ENCODE data around the gene ACTG1. TPM values are rescaled to one million over a fixed set of nuclear protein-coding genes. Genes with fewer than 3 reads are reported as not detected.
A peak's percentile ranks its signal among the peaks of the same experiment; 100 is the strongest.

The ACTG1 gene
- total and polyA plus RNA-seq, 2 of the 13 experiments (the other 11 are each of a cell fraction or from before 2014, with no cell fraction given) = 973 to 1,138 TPM

DNA sequence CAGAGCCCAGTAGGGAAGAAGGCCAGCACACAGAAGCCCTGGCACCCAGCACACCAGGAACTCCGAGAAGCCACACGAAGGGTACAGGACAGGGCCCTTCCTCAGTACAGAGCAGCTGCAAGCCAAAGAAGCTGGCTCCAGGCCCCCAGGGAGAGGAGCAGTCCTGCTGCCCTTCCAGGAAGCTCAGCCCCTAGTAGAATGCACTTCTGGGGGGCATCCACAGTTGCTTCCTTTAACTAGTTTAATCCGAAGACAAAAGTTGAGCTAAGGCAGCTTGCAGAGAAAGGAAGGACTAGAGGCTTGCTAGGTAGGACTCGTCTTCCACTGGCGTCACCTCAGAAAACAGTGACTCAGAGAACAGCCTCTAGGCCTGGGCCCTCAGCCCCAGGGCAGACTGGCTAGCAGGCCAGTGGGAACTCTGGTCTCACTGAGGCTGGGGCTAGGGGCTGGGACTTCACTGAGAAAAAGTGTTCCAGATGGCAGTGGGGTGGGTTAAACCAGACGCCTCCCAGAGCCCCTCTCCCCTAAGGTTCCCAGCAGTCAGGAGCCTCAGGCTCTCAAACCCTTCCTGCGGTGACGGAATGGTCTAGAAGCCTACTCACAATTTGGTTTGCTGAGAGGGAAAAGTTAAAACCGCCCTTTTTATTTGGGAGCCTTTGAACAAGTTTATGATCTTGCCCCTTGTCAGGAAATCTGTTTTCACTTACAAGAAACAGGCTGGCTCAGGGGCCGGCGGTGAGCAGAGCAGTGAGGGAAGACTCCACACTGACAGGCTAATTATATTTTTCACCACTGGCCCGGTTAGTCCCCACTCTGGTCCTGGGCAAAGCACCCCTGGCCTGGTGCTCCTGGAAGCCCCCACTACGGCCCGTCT lies 41.4 kb downstream of the ACTG1 start:
- H3K4me2 ChIP-seq (ENCODE audit: low read depth, low read length) = no peak overlapping the region
- no peaks in the 10 kb centered on the region for H3K79me2 ChIP-seq (ENCODE audit: insufficient read depth, low read length)
- no TSS peak for BruUV-seq (replicated peaks)
- WGBS (ENCODE audit: low lambda C conversion rate) = 59% methylated on average over 13 of the region's 14 CpGs
- peaks cover 34% of the 10 kb centered on the region for H3K4me1 ChIP-seq (ENCODE audit: insufficient read depth, low read length)
- H3K9me3 ChIP-seq (ENCODE audit: low read length) = no peaks in the 10 kb centered on the region
- H3K36me3 ChIP-seq (replicated peaks in 1 of 2; ENCODE audit: control insufficient read depth in 1 of 2, insufficient read depth in 2 of 2, low read length in 2 of 2) = no peaks in the 10 kb centered on the region
- H4K20me1 ChIP-seq (ENCODE audit: insufficient read depth, low read length) = no peaks in the 10 kb centered on the region
- DNase-seq (ENCODE audit: low spot score) = no peak
- no peak for ATAC-seq
- no peak overlapping the region for H2AFZ ChIP-seq (ENCODE audit: low read length)
- H3K9ac ChIP-seq (ENCODE audit: insufficient read depth, low read depth, low read length) = no peak overlapping the region
- no peak for FAIRE-seq
- in situ Hi-C loops (cut with HindIII; ENCODE audit: extremely low pct_ligation_motif_present, low pct_unique_long_range_greater_than_20kb) (no loop called here), intact Hi-C loops (cut with micrococcal nuclease; ENCODE audit: unreplicated experiment) (no loop called here)
- CTCF ChIA-PET (ENCODE audit: low intra/inter-chr PET ratio, low total read pairs) = no interaction called here
- no peak for TF ChIP-seq SMARCC2 (IDR thresholded peaks at IDR 0.05)
- 0 out of 2 replicates have a peak, but pooled peaks have one; percentile 4 for TF ChIP-seq ZNF225 (CRISPR knock-in tag; IDR thresholded peaks at IDR 0.05)
- H3K27ac ChIP-seq (ENCODE audit: extremely low read length, insufficient read depth, low read length) = no peak overlapping the region
- POLR2A ChIA-PET = no interaction called here
- H3K4me3 ChIP-seq (replicated peaks in 1 of 3; ENCODE audit: insufficient read depth in 1 of 3, low read depth in 2 of 3, low read length in 3 of 3) = no peak overlapping the region
- H3K27me3 ChIP-seq (ENCODE audit: control insufficient read depth in 1 of 2, insufficient read depth in 2 of 2, low read length in 2 of 2) = peaks cover 21 to 57% of the 10 kb centered on the region in 2 experiments; a peak in 4 of 5 replicates

GRCh38 chr17:81470270-81470943 lies 42.2 kb downstream of the ACTG1 start:
- Histone ChIP-seq H3K36me3 (replicated peaks in 1 of 2; ENCODE audit: control insufficient read depth in 1 of 2, insufficient read depth in 2 of 2, low read length in 2 of 2) (no peaks in the 10 kb centered on the region), H3K27ac (ENCODE audit: extremely low read length, insufficient read depth, low read length) (no peak overlapping the region), H3K9me3 (ENCODE audit: low read length) (no peaks in the 10 kb centered on the region), H3K4me2 (ENCODE audit: low read depth, low read length) (no peak overlapping the region), H4K20me1 (ENCODE audit: insufficient read depth, low read length) (no peaks in the 10 kb centered on the region), H3K9ac (ENCODE audit: insufficient read depth, low read depth, low read length) (no peak overlapping the region), H3K4me1 (ENCODE audit: insufficient read depth, low read length) (peaks cover 41% of the 10 kb centered on the region), H3K79me2 (ENCODE audit: insufficient read depth, low read length) (no peaks in the 10 kb centered on the region), H3K4me3 (replicated peaks in 1 of 3; ENCODE audit: insufficient read depth in 1 of 3, low read depth in 2 of 3, low read length in 3 of 3) (no peak overlapping the region), H3K27me3 (ENCODE audit: control insufficient read depth in 1 of 2, insufficient read depth in 2 of 2, low read length in 2 of 2) (peaks cover 16 to 50% of the 10 kb centered on the region in 2 experiments; a peak in 4 of 5 replicates), H2AFZ (ENCODE audit: low read length) (no peak overlapping the region)
- ATAC-seq (no peak), FAIRE-seq (no peak), DNase-seq (ENCODE audit: low spot score) (no peak)
- TF ChIP-seq CREB1 (IDR thresholded peaks at IDR 0.05) (peak; percentile 56; the same call in 1 of the 2 replicates), CREB1 (CRISPR knock-in tag; IDR thresholded peaks at IDR 0.05) (no peak), ATF7 (IDR thresholded peaks at IDR 0.05) (0 out of 2 replicates have a peak, but pooled peaks have one; percentile 20), ATF7 (CRISPR knock-in tag; IDR thresholded peaks at IDR 0.05) (no peak)
- TF ChIP-seq, protein P1, sequence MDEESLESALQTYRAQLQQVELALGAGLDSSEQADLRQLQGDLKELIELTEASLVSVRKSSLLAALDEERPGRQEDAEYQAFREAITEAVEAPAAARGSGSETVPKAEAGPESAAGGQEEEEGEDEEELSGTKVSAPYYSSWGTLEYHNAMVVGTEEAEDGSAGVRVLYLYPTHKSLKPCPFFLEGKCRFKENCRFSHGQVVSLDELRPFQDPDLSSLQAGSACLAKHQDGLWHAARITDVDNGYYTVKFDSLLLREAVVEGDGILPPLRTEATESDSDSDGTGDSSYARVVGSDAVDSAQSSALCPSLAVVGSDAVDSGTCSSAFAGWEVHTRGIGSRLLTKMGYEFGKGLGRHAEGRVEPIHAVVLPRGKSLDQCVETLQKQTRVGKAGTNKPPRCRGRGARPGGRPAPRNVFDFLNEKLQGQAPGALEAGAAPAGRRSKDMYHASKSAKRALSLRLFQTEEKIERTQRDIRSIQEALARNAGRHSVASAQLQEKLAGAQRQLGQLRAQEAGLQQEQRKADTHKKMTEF (CRISPR knock-in tag; IDR thresholded peaks at IDR 0.05) = no peak
- BruUV-seq (replicated peaks) = no TSS peak
- POLR2A ChIA-PET = no interaction called here
- 79% methylated on average over 9 of the region's 9 CpGs for WGBS (ENCODE audit: low lambda C conversion rate)
- intact Hi-C loops (cut with micrococcal nuclease; ENCODE audit: unreplicated experiment) (no loop called here), in situ Hi-C loops (cut with HindIII; ENCODE audit: extremely low pct_ligation_motif_present, low pct_unique_long_range_greater_than_20kb) (no loop called here)
- CTCF ChIA-PET (ENCODE audit: low intra/inter-chr PET ratio, low total read pairs) = no interaction called here
